ENCODE results near the gene NR1D2.
A peak's percentile ranks its signal among the peaks of the same experiment; 100 is the strongest.
"Not testable (repeated sequence)": the region's sequence is repeated elsewhere in the genome, so short reads cannot be mapped to it uniquely, and the experiment has no call there.

Gene NR1D2

GRCh38 chr3:23944861-23945662 lies at the start of gene NR1D2:
Gene NR1D2, plus strand, starts transcription at chr3:23945286. Its CDS starts 293 bp downstream, at chr3:23945579.
- DNase-seq = peak in 1 of 2 experiments; percentile 74

- no peak for DNase-seq
Observed at GRCh38 chr3:23900744-23901143, 44.3 kb upstream of the NR1D2 start.

GRCh38 chr3:23904545-23904944 lies 40.5 kb upstream of the NR1D2 start:
- no peak for DNase-seq

GRCh38 chr3:23909341-23909740 lies 35.7 kb upstream of the NR1D2 start:
- DNase-seq = no peak

- DNase-seq = no peak
Observed at GRCh38 chr3:23911397-23911796, 33.7 kb upstream of the NR1D2 start.

- not testable (repeated sequence) for DNase-seq
Observed at GRCh38 chr3:23912335-23912734, 32.8 kb upstream of the NR1D2 start.

GRCh38 chr3:23913182-23913581 lies 31.9 kb upstream of the NR1D2 start:
- DNase-seq = no peak

- no peak for DNase-seq
Observed at GRCh38 chr3:23913873-23914743, 31.0 kb upstream of the NR1D2 start.

- DNase-seq = no peak
Observed at GRCh38 chr3:23915537-23916108, 29.5 kb upstream of the NR1D2 start.

GRCh38 chr3:23916152-23916885 lies 28.8 kb upstream of the NR1D2 start:
- DNase-seq = no peak

GRCh38 chr3:23916886-23917678 lies 28.0 kb upstream of the NR1D2 start, which contains the start of the genes NKIRAS1 and RPL15:
Gene NKIRAS1, minus strand, starts transcription at chr3:23916990. Its CDS starts 6,086 bp downstream, at chr3:23910904.
Gene RPL15, plus strand, starts transcription at chr3:23917132. Its CDS starts 728 bp downstream, at chr3:23917860.
- DNase-seq = peak; percentile 92 to 98

GRCh38 chr3:23917679-23918303 lies 27.3 kb upstream of the NR1D2 start:
- DNase-seq = peak in 1 of 2 experiments; percentile 57

- DNase-seq = not testable (repeated sequence)
Observed at GRCh38 chr3:23918331-23918730, 26.8 kb upstream of the NR1D2 start.

- no peak for DNase-seq
Observed at GRCh38 chr3:23919628-23920027, 25.5 kb upstream of the NR1D2 start.

GRCh38 chr3:23920151-23920655 lies 24.9 kb upstream of the NR1D2 start:
- DNase-seq = no peak

- no peak for DNase-seq
Observed at GRCh38 chr3:23921052-23921511, 24.0 kb upstream of the NR1D2 start.

- DNase-seq = no peak
Observed at GRCh38 chr3:23923786-23924185, 21.3 kb upstream of the NR1D2 start.

GRCh38 chr3:23926246-23926645 lies 18.8 kb upstream of the NR1D2 start:
- no peak for DNase-seq

GRCh38 chr3:23926736-23927135 lies 18.4 kb upstream of the NR1D2 start:
- DNase-seq = no peak

GRCh38 chr3:23928524-23928923 lies 16.6 kb upstream of the NR1D2 start:
- no peak for DNase-seq

GRCh38 chr3:23931597-23931996 lies 13.5 kb upstream of the NR1D2 start:
- DNase-seq = no peak

Data from SW 1271 (cell line).